GM13976 (cell line): Measurements from ENCODE around the gene INTS6L.
A peak's percentile ranks its signal among the peaks of the same experiment; 100 is the strongest.

ENCODE experiments used
- DNase-seq: peaks from one replicate; pipeline ENCODE4 v3.0.0; 2012; ENCODE audit warnings: low spot score
- CTCF ChIP-seq: IDR thresholded peaks from 2 replicates; pipeline ENCODE4 v1.5.1; 2012; ENCODE audit warnings: borderline replicate concordance, mild to moderate bottlenecking; ENCODE audit not compliant: insufficient read depth; ENCODE audit errors: extremely low read depth, missing control alignments, control extremely low read depth
- in situ Hi-C: fragments of 300-500 bp; cut with MboI; formaldehyde crosslinking; loops from one replicate; pipeline ENCODE4 v1.12.0; 2022; ENCODE audit warnings: low sequenced_read_pairs, mixed read lengths, inconsistent platforms; ENCODE audit not compliant: unreplicated experiment

INTS6L gene

GRCh38 chrX:135484641-135485289 lies 35.7 kb upstream of the INTS6L start:
- peak; percentile 23 for DNase-seq
- peak; percentile 57 for TF ChIP-seq CTCF
- in situ Hi-C loops: loop anchor here (10.0 kb wide), 1 partner anchor 100 kb away; no protein-coding TSS in a partner anchor

GRCh38 chrX:135489542-135489941 lies 30.9 kb upstream of the INTS6L start:
- in situ Hi-C loops: loop anchor here (10.0 kb wide), 1 partner anchor 95 kb away; no protein-coding TSS in a partner anchor
- TF ChIP-seq CTCF: no peak
- peak; percentile 47 for DNase-seq

- peak; percentile 13 for DNase-seq
- in situ Hi-C loops: no loop called here
- no peak for TF ChIP-seq CTCF
Observed at GRCh38 chrX:135490979-135491514, 29.4 kb upstream of the INTS6L start.

- TF ChIP-seq CTCF: no peak
- DNase-seq: no peak
- in situ Hi-C loops: no loop called here
Observed at GRCh38 chrX:135494453-135494852, 26.0 kb upstream of the INTS6L start.

GRCh38 chrX:135497736-135498135 lies 22.7 kb upstream of the INTS6L start:
- TF ChIP-seq CTCF: no peak
- DNase-seq: no peak
- in situ Hi-C loops: no loop called here

GRCh38 chrX:135498236-135498635 lies 22.2 kb upstream of the INTS6L start:
- in situ Hi-C loops: no loop called here
- TF ChIP-seq CTCF: no peak

More at GRCh38 chrX:135498236-135498635, 22.2 kb upstream of the INTS6L start:
- DNase-seq: no peak
